Epithelial cell of esophagus (primary cell): ENCODE results near the gene LSM2.
"Not testable (repeated sequence)": the region's sequence is repeated elsewhere in the genome, so short reads cannot be mapped to it uniquely, and the experiment has no call there.

Experiments
- DNase-seq: peaks from one replicate; pipeline ENCODE4 v3.0.0; 2010; ENCODE audit warnings: low read depth
- H3K4me3 ChIP-seq: 2 replicates; pipeline ENCODE4 v1.5.1; 2011; ENCODE audit warnings: mild to moderate bottlenecking, low read length, control low read depth
- CTCF ChIP-seq: IDR thresholded peaks from 2 replicates; pipeline ENCODE4 v1.5.1; 2011; ENCODE audit warnings: low read depth, mild to moderate bottlenecking, low read length, control low read depth, inconsistent platforms; ENCODE audit not compliant: insufficient read depth; ENCODE audit errors: missing control alignments

LSM2 gene

DNA sequence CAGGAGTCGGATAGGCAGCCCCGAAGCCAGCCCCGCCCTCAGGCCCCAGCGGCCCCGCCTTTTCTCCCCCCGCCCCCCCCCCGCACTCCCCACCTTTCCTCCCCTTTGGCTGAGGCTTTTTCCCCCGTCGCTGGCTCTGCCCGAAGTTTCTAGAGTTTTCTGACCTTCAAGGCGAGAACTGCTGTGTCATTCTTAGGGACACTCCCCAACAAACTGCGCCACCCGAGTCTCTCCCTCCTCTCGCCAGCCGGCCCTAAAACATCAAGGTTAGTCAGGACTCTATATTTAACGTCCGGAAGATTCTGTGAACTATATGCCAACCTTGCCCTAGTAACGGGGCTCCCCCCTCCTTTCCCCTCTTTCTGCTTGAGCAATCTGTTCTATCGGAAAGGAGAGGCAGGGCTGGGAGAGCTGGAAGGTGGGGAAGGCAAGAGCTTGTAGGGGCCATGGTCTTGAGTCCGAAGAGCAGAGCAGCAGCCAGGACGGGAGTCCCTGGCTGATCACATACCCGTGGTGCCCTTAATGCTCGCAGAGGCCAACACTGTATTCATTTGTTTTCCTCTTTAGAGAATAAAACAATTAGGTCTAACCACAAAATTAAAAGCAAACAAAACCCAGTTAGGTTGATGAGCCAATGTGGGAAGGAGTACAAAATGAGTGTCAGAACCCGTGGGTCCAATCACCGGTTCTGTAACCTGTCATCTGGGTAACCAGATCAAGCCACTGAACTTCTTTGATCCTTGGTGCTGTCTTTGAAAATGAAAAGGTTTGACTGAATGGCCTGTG, 15.5 kb upstream of the LSM2 start:
- peak; percentile 80 for DNase-seq
- no peak for TF ChIP-seq CTCF
- H3K4me3 ChIP-seq, result peak overlapping the region; percentile 56

GRCh38 chr6:31821301-31822035, 14.7 kb upstream of the LSM2 start:
- DNase-seq, result peak; percentile 49
- no peak for TF ChIP-seq CTCF
- H3K4me3 ChIP-seq, result peak overlapping the region; percentile 56

DNA sequence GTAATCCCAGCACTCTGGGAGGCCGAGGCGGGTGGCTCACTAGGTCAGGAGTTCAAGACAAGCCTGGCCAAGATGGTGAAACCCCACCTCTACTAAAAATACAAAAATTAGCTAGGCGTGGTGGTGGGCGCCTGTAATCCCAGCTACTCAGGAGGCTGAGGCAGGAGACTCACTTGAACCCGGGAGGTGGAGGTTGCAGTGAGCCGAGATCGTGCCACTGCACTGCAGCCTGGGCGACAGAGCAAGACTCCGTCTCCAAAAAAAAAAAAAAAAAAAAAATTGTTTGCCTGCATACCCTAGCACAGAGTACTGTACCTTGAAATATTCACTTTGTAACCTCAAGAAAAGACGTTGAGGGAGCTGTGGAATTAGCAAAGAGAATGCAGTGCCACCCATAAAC, 13.6 kb upstream of the LSM2 start:
- not testable (repeated sequence) for H3K4me3 ChIP-seq, DNase-seq

DNA sequence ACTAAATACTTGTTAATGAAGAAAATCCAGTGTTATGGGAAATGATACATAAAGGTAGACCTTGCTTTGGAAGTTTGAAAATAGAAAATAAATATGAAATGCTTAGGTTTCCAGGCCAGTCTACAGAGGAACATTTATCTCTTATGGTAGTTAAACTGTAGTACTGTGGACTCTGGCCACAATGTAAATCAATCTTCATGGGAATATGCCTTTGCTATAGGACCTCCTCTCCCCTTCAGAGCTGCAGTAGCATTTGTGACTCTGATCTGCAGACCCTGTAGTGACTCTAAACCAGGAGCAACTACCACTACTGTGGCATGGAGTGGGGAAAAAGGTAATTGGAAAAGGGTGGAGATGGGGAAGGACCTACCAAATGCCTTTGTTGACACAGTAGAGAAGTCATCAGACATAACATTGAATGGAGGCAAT, 13.1 kb upstream of the LSM2 start:
- no peak for DNase-seq
- no peak for TF ChIP-seq CTCF
- no peak overlapping the region for H3K4me3 ChIP-seq

DNA sequence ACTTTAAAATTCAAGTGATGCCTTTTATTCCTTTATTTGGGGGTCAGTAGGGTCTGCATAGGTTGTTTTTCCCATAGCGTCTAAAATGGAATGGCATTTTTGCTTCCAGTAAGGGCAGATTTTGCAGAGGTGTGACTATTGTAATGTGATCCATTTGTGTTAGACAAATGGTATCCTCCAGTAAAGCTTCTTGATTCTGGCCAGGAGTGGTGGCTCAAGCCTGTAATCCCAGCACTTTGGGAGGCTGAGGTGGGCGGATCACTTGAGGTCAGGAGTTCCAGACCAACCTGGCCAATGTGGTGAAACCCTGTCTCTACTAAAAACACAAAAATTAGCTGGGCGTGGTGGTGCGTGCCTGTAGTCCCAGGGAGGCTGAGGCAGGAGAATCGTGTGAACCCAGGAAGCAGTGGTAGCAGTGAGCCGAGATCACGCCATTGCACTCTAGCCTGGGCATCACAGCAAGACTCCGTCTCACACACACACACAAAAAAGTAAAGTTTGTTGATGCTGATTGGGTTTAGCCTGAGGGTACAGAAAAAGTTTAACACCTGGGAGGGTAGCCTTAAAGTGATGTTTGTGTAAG, 11.3 kb upstream of the LSM2 start:
- peak overlapping the region; percentile 71 for H3K4me3 ChIP-seq
- DNase-seq, result not testable (repeated sequence)

- peak overlapping the region; percentile 71 for H3K4me3 ChIP-seq
- DNase-seq, result not testable (repeated sequence)
These were observed 10.6 kb upstream of the LSM2 start for GRCh38 chr6:31817133-31817928.

GRCh38 chr6:31815025-31815838, 8.5 kb upstream of the LSM2 start, which contains the start of the genes HSPA1A and HSPA1L:
TSS of gene HSPA1A (plus strand) at chr6:31815543. CDS start at chr6:31815757, 214 bp downstream.
TSS of gene HSPA1L (minus strand) at chr6:31815283. CDS start at chr6:31811972, 3,311 bp downstream.
- no peak for TF ChIP-seq CTCF
- DNase-seq, result peak; percentile 94

DNA sequence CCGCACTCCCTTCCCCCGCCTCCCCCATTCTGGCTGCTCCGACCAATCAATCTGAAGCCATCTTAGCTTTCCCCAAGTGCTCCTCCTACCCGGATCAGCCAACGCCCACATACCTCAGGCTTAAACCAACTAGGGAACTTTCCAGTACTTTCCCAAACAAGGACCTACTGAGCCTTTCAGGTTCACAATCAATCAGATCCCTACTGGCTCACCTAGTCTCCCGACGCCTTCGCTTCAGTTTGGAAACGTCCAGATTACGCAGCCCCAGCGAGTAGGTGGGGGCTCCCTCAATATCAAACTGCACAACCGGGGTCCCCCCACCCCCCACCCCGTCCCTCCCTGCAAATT, 7.9 kb upstream of the LSM2 start:
- peak overlapping the region; percentile 76 for H3K4me3 ChIP-seq
- DNase-seq, result peak; percentile 99
- TF ChIP-seq CTCF, result no peak

More at GRCh38 chr6:31815025-31815838, 8.5 kb upstream of the LSM2 start, which contains the start of the genes HSPA1A and HSPA1L:
- peak within 1 kb of the TSS; percentile 76 for H3K4me3 ChIP-seq
